Measurements from ENCODE around the gene ALDH3A1. TPM values are rescaled to one million over a fixed set of nuclear protein-coding genes. Genes with fewer than 3 reads are reported as not detected.

ALDH3A1 gene
- total and polyA plus RNA-seq, 9 of the 15 experiments (the other 6 are each of a cell fraction or from before 2014, with no cell fraction given) = not detected

GRCh38 chr17:19756546-19756945 lies 8.4 kb upstream of the ALDH3A1 start:
- no peak for ATAC-seq
- H3K79me2 ChIP-seq (ENCODE audit: control insufficient read depth, insufficient read depth, low read length) = no peaks in the 10 kb centered on the region
- intact Hi-C loops (cut with micrococcal nuclease) = no loop called here
- H3K27me3 ChIP-seq (ENCODE audit: control insufficient read depth in 2 of 2, insufficient read depth in 2 of 2, low read length in 2 of 2) = peaks cover 4 to 34% of the 10 kb centered on the region in 2 experiments; a peak in 3 of 5 replicates
- 0% methylated on average over 8 of the region's 10 CpGs for WGBS (ENCODE audit: insufficient coverage, low coverage, missing lambda C conversion rate)
- POLR2A ChIA-PET = no interaction called here
- no peak overlapping the region for H3K27ac ChIP-seq (ENCODE audit: extremely low read depth, low read depth, low read length)
- H3K4me1 ChIP-seq (replicated peaks in 1 of 2; ENCODE audit: control insufficient read depth in 2 of 2, insufficient read depth in 2 of 2, low read length in 2 of 2) = no peaks in the 10 kb centered on the region; a peak in 1 of 5 replicates
- no peaks in the 10 kb centered on the region for H3K9me3 ChIP-seq (replicated peaks; ENCODE audit: control insufficient read depth, insufficient read depth, low read depth, low read length)
- FAIRE-seq = no peak
- H3K4me2 ChIP-seq (ENCODE audit: insufficient read depth, low read length) = no peak overlapping the region
- no peaks in the 10 kb centered on the region for H4K20me1 ChIP-seq (replicated peaks; ENCODE audit: control insufficient read depth, insufficient read depth, low read length)
- TF ChIP-seq KLF13 (tag; IDR thresholded peaks at IDR 0.05; ENCODE audit: borderline replicate concordance, low read depth) (no peak), ZEB2 (IDR thresholded peaks at IDR 0.05) (no peak), FOXA3 (CRISPR knock-in tag; conservative IDR thresholded peaks at IDR 0.05 in 1 of 2, IDR thresholded peaks at IDR 0.05 in 1 of 2) (no peak), CBX8 (IDR thresholded peaks at IDR 0.05; ENCODE audit: borderline replicate concordance, extremely low read depth, low read depth, low read length, poor library complexity, severe bottlenecking) (no peak), CHAMP1 (IDR thresholded peaks at IDR 0.05) (no peak), POLR3A (IDR thresholded peaks at IDR 0.05; ENCODE audit: borderline replicate concordance, extremely low read depth, insufficient read depth, insufficient read length) (no peak), ZNF174 (CRISPR knock-in tag; IDR thresholded peaks at IDR 0.05) (no peak), SIRT6 (IDR thresholded peaks at IDR 0.05; ENCODE audit: low read depth, low read length) (no peak), SIN3A (IDR thresholded peaks at IDR 0.05; ENCODE audit: borderline replicate concordance in 2 of 2, control insufficient read depth in 1 of 2, low read depth in 2 of 2, low read length in 2 of 2) (no peak)
- no peak overlapping the region for H3K9ac ChIP-seq (ENCODE audit: insufficient read depth in 1 of 2, low read depth in 2 of 2, low read length in 2 of 2)
- CTCF ChIA-PET (ENCODE audit: low intra/inter-chr PET ratio) = no interaction called here
- no peak for DNase-seq (ENCODE audit: extremely low read depth in 1 of 4, low spot score in 3 of 4)
- H3K36me3 ChIP-seq (ENCODE audit: control insufficient read depth, insufficient read depth, low read length) = no peaks in the 10 kb centered on the region
- H3K4me3 ChIP-seq = no peak overlapping the region
- in situ Hi-C loops (cut with MboI) = no loop called here
- no peaks in the 10 kb centered on the region for H3K9me1 ChIP-seq (ENCODE audit: control insufficient read depth, insufficient read depth, low read length)
- no peak overlapping the region for H2AFZ ChIP-seq (ENCODE audit: low read depth, low read length)
- no TSS peak for BruUV-seq (replicated peaks)

All from K562 (cell line).